GM19099 (cell line): ENCODE measurements around the gene CLSTN2.

Source experiments
- POLR2A ChIP-seq: IDR thresholded peaks from 3 replicates; pipeline ENCODE4 v1.6.1; 2011; ENCODE audit warnings: low read depth; ENCODE audit not compliant: insufficient read length; ENCODE audit errors: extremely low read depth

Gene CLSTN2

DNA sequence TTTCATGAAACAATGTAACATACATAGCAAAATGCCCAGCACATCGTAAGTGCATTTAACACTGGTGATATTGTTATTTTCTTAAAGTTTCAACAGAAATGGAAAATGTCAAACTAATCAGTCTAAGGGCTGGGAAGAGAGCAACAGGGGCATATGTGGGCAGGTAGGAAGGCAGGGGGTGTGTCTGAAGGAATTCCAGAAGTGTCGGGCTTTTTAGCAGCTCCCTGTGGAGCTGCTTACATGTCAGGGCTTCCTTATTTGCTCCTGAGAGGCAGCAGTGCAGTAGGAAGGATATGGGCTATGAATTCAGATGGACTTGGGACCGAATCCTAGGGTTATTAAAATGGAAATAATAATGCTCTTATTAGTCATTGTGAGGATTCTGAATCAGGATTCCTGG is 311.6 kb downstream of the CLSTN2 start:
- TF ChIP-seq POLR2A = no peak

DNA sequence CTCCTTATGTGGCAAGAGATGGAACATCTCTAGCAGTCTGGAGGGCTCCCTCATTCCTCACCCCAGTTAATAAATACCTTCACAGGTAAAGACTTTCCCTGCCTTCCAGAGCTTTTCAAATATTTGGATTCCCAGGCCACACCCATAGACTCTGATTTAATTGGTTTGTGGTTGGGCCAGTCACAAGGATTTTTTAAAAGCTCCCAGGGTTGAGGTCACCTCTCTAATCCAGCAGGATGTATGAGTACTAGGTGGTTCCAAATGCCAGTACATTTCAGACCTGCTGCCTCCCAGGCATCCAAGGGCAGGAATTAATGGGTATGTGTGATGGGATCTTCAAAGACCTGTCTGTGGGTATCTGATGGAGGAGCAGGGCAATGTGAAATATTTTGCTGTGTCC is 312.8 kb downstream of the CLSTN2 start:
- no peak for TF ChIP-seq POLR2A

GRCh38 chr3:140249188-140249587 is 314.2 kb downstream of the CLSTN2 start:
- TF ChIP-seq POLR2A = no peak

GRCh38 chr3:140250010-140250855 is 315.2 kb downstream of the CLSTN2 start:
- TF ChIP-seq POLR2A = no peak

GRCh38 chr3:140250945-140251344 is 316.0 kb downstream of the CLSTN2 start:
- no peak for TF ChIP-seq POLR2A

GRCh38 chr3:140251678-140252077 is 316.7 kb downstream of the CLSTN2 start:
- no peak for TF ChIP-seq POLR2A

DNA sequence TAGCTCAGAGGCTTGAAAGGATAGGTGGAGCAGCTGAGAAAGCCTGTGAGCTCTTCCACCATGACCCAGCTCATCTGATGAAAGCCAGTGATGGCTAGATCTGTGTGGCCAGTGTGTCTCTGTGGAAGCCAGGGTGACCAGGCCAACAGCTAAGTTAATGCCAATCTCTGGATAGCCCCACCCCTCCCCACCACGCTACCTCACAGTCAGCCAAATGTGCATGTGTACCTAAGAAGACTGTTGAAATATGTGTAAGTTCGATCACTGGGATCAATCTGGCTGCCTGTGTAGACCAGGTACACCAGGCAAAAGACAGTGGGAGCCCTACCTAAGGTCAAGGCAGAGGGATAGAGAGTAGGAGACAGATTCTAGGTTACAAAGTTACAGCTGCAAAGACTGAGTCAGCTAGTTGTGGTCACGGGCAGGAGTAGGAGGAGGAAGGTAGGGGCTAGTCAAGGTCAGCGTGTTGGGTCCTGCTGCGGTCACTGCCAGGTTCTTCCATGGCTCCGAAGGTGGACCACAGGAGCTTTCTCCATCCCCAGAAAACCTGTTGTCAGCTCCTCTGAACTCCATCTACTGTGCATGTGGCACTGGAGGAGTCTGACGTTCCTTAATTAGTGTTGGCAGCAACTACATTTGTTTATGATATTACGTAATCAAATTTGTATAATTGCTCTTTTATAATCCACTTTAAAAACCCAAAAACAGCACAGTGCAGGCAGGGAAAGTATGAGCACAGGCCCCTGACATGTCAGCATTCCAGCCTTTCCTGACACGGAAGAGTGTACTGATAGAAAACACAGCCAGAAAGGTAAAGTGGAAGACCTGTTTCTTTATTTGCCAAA is 318.0 kb downstream of the CLSTN2 start:
- TF ChIP-seq POLR2A = no peak

DNA sequence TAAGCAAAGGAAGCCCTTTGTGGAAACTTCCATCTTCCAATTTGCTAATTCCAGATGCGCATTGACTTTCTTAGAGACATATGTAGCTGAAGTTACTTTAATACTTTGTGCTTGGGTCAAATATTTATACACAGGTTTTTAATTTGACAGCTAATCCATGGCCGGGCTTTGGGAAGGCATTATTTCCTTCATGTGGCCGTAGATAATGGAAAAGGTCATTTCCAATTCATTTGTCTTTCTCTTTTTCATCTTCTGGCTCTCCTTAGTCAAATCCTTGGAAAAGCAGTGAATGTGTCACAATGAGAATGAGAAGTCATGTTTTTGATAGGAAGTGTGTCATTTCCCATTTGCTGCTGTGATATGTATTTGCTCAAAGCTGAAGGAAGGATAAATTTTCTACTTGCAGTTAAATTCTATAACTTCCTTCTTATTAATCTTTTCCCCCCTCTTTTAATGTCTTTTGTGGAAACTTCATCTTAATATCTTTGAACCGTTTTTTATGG is 323.3 kb downstream of the CLSTN2 start:
- TF ChIP-seq POLR2A = no peak

DNA sequence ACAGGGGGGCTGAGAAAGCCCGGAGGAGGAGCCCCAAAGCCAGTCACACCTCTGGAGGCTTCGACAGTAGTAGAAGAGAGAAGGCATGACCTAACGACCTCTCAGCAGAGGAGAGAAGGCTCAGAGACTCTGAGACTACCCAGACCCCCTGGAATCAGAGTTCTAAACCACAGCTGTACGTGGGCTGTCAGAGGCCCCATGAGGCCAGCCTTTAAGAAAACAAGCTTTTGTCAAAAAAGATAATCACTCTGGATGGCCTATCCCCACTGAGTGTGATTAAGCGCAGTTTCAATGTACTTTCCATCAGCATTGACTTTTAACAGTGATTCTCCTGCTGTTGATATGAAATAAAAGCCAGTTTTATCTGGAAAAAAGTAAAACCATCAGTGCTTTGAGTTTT is 330.3 kb downstream of the CLSTN2 start:
- TF ChIP-seq POLR2A = no peak

GRCh38 chr3:140268103-140268502 is 333.1 kb downstream of the CLSTN2 start:
- TF ChIP-seq POLR2A = no peak

DNA sequence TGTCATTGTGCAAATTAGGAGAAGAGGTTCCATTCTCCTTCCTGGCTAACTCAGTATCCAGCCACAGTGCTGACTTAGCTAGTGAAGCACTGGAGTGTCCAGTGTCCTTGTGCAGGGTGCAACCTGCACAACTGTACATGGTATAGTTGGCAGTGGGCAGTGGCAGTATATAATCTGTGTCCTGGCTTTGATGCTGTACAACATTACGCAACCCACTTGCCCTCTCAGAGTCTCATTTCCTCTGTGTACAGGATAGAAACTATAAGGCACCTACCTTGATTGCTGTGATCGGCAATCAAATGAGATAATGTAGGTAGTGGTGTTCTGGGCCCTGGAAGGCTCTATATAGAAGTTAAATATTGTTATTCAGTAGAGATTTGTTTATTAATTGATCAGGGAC is 333.6 kb downstream of the CLSTN2 start:
- no peak for TF ChIP-seq POLR2A

DNA sequence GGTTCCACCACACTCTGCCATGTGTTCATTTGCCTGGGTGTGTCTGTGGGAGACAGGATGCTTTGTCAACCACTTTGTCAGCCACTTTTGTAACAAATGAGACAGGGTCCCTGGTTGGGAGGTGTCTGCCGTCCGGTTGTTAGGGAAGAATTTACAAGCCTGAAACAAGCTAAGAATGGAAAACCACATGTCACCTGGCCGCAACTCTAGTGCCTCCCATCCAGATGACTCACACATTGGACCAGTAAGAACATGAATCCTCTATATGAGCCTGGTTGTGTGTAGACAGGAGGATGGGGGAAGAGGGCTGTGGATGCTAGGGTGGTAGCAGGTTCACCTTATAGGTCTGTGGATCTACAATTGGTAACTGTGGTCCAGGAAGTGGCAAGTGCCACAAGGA is 335.3 kb downstream of the CLSTN2 start:
- TF ChIP-seq POLR2A = no peak

DNA sequence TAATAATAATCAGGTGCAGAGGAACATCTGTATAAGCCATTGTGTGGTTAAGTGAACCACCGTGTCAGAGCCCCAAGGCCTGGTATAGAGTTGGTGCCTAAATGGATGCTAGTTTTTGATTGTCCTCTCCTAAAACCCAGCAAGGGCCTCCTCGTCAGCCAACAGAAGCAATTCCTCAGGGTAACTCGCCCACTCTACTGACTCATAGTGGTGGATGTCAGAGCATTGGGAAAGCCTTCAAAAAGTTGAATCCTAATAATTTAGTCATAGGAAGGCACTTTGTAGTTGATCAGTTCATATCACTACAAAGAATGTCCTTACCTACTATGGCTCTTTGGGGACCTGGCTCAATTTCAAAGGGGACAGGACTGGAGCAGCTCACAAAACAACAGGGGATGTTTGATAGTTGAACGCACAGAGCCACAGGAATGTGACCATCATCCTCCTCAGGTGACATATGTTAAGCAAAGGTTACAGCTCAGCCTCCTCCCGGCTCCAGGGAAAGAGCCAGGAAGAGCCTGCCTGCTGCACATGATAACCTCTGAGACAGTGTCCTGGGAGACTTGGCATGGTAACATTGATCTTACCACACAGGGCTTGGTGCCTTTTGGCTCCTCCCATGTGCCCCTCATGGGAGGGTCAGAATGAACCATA is 338.7 kb downstream of the CLSTN2 start:
- no peak for TF ChIP-seq POLR2A

DNA sequence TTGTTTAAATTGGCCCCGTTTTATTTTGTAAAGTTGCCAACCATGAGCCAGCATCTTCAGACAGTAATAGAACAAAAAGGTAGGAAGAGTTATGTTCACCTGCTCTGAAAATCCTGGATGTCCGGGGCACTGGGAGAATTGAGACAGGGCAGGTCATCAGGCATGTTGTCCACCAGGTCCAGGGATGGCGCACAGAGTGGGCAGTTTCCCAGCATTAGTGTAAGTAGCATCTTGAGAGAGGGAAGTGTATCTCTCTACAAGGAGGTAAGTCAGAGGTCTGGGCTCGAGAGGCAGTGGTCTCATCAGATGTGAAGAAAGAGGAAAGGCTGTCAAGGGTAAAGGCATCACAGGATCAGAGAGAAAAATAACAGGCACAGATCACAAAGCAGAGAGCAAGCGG is 339.4 kb downstream of the CLSTN2 start:
- no peak for TF ChIP-seq POLR2A

- no peak for TF ChIP-seq POLR2A
Measured at GRCh38 chr3:140276703-140277102, 341.7 kb downstream of the CLSTN2 start.
